Measurements from ENCODE around the gene RAB20.
A peak's percentile ranks its signal among the peaks of the same experiment; 100 is the strongest.

The RAB20 gene

GRCh38 chr13:110568612-110569011 is 7.1 kb upstream of the RAB20 start:
- no peak for DNase-seq (ENCODE audit: low read depth)
- no peak overlapping the region for H3K4me3 ChIP-seq (ENCODE audit: low read depth, low read length)
- TF ChIP-seq CTCF (IDR thresholded peaks at IDR 0.05; ENCODE audit: low read depth, low read length, missing control alignments), result no peak

GRCh38 chr13:110566171-110566570 is 4.6 kb upstream of the RAB20 start:
- DNase-seq (ENCODE audit: low read depth), result no peak
- no peak overlapping the region for H3K4me3 ChIP-seq (ENCODE audit: low read depth, low read length)
- no peak for TF ChIP-seq CTCF (IDR thresholded peaks at IDR 0.05; ENCODE audit: low read depth, low read length, missing control alignments)

GRCh38 chr13:110565296-110565695 is 3.8 kb upstream of the RAB20 start:
- DNase-seq (ENCODE audit: low read depth), result no peak
- no peak overlapping the region for H3K4me3 ChIP-seq (ENCODE audit: low read depth, low read length)
- peak; percentile 14 for TF ChIP-seq CTCF (IDR thresholded peaks at IDR 0.05; ENCODE audit: low read depth, low read length, missing control alignments)

GRCh38 chr13:110564472-110564985 is 3.0 kb upstream of the RAB20 start:
- H3K4me3 ChIP-seq (ENCODE audit: low read depth, low read length), result no peak overlapping the region
- TF ChIP-seq CTCF (IDR thresholded peaks at IDR 0.05; ENCODE audit: low read depth, low read length, missing control alignments), result no peak
- DNase-seq (ENCODE audit: low read depth), result no peak

- no peak for TF ChIP-seq CTCF (IDR thresholded peaks at IDR 0.05; ENCODE audit: low read depth, low read length, missing control alignments)
- H3K4me3 ChIP-seq (ENCODE audit: low read depth, low read length), result no peak overlapping the region
These were observed 1.9 kb upstream of the RAB20 start for GRCh38 chr13:110563463-110563774.

GRCh38 chr13:110562696-110563462 is 1.4 kb upstream of the RAB20 start:
- H3K4me3 ChIP-seq (ENCODE audit: low read depth, low read length), result peak overlapping the region; percentile 59

More at GRCh38 chr13:110563463-110563774, 1.9 kb upstream of the RAB20 start:
- DNase-seq (ENCODE audit: low read depth), result no peak

More at GRCh38 chr13:110562696-110563462, 1.4 kb upstream of the RAB20 start:
- DNase-seq (ENCODE audit: low read depth), result no peak
- TF ChIP-seq CTCF (IDR thresholded peaks at IDR 0.05; ENCODE audit: low read depth, low read length, missing control alignments), result no peak

Measured in GM12864 (cell line).